ENCODE data around the gene KIAA1671.
A peak's percentile ranks its signal among the peaks of the same experiment; 100 is the strongest.

KIAA1671 gene

DNA sequence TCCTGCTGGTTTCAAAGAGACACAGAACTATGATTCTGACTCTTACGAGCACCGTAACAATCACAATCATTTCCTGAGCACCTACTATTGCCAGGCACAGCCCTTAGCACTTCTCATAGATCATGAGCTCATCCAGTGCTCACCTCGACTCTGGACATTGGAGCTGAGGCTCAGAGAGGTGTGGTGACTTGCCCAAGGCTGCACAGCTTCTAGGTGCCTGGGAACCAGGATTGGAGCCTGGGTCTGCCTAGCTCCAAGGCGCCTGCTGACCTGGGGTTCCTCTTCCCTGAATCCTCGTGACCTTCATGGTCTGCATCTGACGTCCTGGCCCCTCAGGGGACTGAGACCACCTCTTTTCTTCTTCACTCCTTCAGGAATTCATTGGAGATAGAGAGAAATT lies 196.5 kb downstream of the KIAA1671 start:
- DNase-seq, result no peak

DNA sequence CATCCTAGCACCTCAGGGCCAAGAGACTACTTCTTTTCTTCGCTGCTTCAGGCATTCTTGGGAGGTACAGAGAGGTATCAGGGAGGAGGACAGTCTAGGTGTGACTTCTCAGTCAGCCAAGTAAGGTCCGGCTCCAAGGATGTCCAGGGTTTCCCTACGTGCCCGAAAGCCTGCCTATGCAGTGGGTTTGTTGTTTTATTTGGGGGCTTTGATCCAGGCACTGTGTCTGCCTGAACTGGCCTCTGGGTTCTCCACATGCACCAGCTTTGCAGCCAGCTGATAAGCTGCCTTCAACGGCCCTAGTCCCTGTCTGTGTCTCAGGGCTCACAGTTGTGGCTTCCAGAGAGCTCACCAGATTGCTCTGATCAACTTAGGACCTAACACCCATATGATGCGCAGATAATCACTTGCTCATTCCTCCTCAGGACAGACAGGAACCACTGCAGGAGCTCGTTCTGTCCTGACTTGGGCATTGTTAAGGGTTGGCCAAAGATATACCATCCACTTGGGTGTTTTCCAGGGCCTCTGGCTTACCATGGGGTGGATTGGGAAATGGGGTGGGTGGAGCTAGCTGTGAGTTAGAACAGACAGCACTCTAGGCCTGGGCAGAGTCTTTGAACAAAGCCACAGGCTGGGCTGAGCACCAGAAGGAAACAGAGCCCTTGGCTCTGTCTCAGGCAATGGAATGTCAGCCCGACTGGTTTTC lies 201.6 kb downstream of the KIAA1671 start:
- no peak for DNase-seq

DNA sequence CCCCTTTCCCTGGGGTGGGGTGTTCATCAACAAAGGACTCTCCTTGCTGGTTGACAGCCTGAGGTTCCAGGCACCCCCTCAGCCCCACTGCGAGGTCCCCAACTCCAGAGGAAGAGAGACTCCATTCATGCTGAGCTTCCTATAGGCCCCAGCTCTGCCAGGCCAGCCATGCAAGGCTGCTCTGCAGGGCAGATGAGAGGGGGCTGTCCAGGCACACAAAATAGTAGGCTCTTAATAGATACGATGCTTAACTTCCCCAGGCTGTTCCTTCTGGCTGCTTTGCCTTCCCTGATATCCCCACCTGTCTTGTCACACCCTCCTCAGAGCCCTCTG lies 202.1 kb downstream of the KIAA1671 start:
- DNase-seq, result no peak

DNA sequence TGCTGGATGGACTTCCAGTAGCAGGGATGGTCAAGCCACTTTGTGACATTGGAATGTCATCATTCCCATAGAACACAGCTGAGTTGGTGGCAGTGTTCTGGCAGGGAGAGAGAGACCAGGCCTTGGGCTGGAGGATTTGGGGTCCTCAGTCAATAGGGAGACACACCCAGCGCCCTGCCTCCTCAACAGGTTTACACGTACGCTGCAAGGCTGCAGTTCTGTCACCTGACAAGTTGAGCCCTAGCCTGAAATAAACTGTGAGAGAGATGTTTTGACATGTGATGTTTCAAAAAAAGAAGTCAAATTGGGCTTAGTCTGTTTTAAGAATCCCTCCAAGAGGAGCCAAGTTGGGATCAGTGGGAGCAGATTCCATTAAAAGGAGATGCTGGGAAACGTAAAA lies 204.2 kb downstream of the KIAA1671 start:
- DNase-seq, result no peak

DNA sequence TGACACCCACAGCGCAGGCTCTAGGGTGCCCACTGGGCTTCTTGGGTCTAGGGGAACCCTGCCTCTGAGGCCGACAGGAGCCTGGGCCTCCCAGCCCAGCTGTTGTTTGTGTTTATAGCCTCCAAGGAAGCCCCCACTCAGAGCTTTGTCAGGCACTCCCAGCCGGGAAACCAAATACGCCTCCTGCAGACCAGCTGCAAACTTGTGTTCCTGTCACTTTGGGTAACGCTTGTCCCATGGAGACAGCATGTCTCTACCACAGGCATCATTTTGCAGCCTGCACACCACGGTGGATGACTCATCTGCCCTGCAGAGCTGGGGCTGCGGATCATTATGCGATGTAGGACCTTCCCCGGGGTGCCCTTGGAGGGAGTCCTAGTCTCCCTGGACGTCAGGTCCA lies 206.5 kb downstream of the KIAA1671 start:
- DNase-seq, result no peak

DNA sequence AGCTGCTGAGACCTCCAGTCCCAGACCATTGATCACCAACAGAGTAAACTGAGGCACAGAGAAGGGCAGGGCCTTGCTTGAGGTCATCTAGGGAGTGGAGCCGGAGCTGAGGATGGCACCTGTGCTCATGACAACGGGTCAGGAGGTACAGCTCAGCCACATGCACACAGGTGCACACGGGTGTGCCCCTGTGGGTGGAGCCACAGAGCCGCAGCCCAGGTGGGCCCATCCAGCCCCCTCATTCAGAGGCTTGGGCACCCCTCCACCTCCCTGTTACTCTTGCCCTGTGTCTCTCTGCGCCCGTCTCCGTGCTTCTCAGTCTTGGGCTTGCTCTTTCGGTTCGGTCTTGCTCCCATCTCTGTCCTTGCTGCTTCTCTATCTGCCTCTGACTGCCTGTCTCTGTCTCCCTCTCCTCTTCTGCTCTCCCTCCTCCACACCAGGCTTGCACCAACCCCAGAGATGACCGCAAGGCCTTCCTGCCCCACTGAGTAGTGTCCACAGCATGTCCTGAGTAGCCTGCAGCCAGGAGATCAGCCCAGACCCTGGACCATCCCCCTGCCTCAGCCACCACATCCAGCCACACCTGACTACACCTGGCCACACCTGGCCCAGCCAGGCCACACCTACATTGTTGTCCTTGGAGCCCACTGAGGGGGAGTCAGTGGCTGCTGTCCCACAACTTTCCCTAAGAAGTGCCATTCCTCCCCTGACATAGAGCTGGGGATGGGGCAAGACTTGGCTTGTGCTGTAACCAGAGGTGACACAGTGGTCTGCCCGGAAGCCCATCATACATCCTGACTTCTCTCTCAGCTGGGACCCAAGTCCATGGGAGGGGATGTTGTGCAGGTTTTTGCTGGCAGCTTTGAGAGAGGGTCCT lies 207.8 kb downstream of the KIAA1671 start:
- DNase-seq, result no peak

DNA sequence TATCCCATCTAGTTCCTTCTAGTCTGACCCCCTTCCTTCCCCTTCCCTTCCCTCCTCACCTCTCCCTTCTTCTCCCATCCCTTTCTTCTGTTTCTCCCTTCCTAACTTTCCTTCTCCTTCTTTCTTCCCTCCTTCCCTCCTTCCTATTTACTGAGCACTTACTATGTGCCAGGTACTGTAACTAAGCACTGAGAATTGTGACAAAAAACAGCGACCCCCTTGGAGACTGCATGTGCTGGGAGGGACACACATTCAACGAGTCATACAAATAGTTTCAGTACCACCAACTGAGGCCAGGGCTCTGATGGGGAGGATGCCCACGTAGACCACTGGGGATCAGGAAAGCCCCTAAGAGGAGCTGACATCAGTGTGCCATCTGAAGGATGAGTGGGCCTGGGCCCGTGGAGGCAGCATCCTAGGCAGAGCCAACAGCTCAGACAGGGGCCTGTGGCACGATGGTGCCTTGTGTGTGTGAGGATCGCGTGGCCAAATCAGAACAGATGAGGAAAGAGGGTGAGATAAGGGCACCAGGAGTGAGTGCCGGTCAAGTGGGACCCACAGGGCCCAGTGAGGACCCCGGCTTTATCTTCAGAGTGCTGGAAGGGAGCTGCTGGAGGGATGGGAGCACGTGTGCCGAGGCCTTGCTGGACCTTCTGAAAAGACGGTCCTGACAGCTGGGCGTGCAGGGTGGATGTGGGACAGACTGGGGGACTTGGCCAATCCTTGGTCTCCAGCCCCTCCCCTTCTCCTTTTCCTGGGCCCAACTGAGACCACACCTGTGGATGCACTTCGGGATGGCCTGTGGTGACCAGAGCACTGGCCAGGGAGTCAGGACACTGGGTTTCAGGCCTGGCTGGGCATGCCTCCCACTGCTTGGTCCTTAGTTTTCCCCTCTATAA lies 208.8 kb downstream of the KIAA1671 start:
- no peak for DNase-seq

DNA sequence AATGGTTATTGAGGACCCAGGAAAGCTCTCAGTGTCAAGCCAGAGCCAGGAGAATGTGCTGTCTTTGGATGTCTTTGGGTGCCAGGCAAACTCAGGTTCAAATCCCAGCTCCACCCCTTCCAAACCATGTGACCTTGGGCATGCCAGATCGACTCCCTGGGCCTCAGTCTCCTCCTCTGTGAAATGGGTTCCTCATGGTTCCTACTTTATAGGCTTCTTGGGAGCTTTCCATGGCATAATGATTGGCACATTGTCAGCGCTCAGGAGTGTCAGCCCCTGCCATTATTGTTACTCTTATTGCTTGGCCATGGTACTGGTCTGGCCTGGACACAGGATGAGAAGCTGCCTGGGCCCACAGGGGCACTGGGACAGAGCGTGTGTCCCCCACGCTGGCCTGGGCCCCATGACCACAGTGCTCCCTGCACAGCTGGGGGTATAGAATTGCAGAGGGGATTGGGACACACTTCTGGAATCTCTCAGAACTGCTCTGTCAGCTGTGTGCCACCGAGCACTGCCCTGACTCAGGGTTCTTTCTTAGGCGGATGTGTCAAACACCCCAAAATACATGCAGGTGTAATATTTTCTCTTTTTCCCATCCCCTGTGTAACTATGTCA lies 209.5 kb downstream of the KIAA1671 start:
- no peak for DNase-seq

DNA sequence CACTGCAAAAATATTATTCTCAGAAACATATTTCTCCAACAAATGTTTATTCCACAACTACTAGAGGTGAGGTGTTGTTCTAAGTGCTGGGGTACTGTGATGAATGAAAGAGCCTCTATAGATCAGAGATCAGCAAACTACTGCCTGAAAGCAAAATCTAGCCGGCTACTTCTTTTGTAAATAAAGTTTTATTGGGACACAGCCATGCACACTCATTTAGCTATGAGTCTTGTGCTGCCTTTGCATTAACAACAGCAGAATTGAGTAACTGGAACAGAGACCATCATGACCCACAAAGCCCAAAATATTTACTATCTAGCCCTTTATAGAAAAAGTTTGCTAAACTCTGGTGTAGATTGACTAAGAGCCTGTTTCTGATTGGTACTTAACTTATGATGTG lies 210.0 kb downstream of the KIAA1671 start:
- no peak for DNase-seq

DNA sequence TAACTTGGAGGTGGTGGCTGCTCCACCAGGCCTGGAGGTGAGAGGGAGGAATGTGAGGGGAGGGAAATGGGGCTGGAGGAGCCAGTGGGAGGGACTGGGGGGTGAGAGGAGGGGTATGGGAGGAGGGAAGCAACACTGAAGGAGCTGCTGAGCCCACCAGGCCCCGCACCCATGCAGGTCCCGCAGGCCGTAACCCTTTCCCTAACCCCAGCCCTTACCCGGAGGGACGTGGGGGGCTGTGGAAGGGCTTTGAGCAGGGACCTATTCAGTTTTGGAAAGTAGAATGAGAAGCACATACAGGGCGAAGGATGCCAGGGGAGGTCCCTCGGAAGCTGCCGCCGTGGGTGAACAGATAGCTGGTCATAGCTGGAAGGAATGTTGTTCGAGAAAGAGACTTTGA lies 213.3 kb downstream of the KIAA1671 start:
- no peak for DNase-seq

DNA sequence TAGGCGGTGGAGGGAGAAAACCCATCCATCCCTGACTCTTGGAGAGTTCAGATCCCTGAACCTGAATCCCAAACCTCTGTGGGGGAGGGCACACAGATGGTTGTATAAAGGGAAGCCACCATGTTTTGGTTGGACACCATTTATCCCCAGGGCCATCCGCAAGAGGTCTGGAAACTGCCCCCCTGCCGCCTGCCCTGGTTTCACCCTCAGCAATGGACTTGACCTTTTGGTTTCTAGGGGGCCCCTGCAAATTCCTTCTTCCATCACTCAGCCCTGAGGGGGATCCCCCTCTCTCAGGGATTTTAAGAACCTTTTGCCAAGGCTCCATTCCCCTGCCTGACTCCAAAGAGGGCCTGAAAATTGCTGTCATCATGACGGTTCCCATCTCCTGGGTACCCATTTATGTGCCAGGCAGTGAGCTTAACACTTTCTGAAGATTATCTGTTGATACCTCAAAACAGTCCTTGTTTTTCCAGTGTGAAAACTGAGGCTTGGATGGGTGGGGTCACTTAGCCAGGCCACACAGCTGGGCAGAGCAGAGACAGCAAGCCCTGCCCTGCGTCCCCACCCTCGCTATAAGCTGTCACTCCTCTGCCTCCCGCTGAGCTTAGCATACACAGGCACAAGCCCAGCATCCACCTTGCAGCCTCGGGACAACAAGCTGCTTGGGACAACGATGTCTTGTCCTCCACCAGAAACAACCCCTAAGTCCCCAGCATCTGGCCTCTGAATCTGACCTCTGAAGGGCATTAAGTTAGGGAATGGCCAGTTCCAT lies 213.9 kb downstream of the KIAA1671 start:
- DNase-seq, result no peak

DNA sequence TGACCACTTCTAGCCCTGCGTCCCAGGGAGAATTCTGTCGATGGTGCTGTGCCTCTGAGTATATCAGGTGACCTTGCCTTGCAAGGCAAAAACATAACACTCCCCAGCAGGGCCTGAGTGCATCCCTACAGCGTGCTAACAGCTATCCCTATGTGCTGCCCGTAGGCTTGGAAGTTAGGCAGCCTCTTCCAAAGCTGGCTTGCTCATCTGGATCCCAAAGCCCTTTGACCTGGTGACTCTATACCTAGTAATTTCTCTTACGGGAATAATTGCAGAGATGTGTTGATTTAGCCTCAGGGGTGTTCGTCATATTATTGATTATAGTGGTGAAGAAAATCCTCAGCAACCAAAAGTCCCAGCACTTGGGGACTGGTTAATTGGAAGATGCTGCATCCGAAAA lies 214.6 kb downstream of the KIAA1671 start:
- no peak for DNase-seq

DNA sequence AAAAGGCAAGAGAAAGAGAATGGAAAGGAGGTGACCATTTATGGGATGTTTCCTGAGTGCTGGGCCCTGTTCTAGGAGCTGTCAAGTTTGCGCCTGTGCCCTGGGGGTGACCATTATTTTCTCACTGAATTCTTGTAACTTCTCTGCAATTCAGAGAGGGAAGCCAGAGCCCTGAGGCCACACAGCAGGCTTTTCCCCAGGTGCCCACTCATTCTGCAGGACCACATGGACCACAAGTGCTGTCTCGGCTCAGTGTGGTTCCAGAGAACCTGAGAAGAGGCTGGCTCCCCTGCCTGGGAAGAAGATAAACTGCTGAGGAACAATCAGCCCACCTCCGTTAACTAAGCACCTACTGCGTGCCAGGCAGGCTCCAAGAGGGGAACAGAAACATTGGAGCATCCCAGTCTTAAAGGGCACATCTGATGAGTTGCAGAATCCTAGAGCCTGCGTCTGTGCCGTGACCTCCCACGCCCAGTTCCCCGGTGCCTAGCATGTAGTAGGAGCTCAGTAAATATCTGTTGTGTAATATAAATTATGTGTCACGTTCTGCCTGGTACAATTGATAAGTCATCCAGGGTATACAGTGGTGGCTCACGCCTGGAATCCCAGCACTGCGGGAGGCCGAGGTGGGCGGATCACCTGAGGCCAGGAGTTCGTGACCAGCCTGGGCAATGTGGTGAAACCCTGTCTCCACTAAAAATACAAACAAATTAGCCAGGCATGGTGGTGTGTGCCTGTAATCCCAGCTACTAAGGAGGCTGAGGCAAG lies 215.5 kb downstream of the KIAA1671 start:
- DNase-seq, result no peak

DNA sequence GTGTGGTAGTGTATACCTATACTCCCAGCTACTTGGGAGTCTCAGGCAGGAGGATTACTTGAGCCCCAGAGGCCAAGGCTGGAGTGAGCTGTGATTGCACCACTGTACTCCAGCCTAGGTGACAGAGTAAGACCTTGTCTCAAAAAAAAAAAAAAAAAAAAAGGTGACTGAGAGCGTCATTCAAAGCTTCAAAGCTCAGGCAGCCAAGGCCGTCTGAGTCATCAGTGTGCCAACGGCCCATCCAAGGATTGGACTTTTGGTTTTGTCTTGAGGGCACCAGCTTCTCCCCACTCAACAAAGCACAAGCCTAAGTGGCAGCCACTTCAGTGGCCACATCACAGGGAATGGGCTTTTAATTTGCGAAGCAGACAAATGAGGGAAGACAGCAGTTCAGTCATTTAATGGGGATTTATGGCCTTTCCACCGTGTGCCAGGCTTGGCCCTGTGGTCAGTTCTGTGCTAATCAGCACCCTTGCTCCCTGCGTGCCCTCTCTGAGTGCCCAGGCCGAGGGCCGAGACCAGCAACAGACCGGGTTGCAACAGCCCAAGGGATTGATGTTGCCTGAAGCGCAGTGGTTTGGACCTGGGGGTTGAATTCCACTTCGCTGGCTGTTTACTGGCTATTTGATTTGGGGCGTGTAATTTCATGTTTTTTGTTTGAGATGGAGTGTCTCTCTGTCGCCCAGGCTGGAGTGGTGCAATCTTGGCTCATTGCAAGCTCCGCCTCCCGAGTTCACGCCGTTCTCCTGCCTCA lies 216.9 kb downstream of the KIAA1671 start:
- no peak for DNase-seq

DNA sequence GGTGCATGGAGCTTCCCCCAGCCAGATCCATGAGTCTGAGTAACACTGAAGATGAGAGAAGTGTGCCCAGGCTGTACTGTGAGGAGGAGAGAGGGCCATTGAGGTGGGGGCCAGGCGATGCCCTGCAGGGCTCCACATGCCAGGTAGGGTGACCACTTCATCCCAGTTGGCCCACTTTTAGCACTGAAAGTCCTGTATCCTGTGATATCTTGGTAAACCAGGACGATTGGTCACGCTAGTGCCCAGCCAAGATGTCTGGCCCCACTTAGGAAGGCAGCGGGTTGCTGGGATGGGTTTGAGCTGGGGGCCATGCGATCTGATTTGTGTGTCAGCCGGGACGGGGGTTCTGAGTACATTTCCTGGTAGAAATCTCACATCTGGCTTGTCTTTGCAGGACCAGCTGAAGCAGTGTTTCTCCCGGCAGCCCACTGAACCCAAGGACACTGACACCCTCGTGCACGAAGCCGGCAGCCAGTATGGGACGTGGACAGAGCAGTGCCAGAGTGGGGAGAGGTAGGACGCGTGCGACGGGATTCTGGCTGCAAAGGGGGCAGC lies 218.0 kb downstream of the KIAA1671 start:
- DNase-seq, result no peak

DNA sequence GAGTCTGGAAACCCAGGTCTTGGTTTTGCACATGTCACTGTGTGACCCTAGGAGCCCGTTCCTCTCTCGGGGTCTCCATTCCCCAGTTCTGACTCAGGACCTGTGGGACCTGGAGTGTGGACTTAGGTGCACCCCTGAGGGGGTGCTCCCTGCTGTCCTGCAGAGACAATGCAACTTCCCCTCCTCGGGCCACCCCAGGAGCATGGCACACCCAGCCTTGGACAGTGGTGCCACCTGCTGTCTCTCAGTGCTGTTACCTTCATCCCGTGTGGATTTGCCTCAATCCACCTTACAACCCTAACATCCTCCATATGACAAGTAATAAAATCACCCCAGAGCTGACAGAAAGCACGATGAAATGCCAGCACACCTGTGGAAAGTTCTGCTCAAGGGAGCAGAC lies 219.6 kb downstream of the KIAA1671 start:
- DNase-seq, result peak in 1 of 2 experiments; percentile 18

DNA sequence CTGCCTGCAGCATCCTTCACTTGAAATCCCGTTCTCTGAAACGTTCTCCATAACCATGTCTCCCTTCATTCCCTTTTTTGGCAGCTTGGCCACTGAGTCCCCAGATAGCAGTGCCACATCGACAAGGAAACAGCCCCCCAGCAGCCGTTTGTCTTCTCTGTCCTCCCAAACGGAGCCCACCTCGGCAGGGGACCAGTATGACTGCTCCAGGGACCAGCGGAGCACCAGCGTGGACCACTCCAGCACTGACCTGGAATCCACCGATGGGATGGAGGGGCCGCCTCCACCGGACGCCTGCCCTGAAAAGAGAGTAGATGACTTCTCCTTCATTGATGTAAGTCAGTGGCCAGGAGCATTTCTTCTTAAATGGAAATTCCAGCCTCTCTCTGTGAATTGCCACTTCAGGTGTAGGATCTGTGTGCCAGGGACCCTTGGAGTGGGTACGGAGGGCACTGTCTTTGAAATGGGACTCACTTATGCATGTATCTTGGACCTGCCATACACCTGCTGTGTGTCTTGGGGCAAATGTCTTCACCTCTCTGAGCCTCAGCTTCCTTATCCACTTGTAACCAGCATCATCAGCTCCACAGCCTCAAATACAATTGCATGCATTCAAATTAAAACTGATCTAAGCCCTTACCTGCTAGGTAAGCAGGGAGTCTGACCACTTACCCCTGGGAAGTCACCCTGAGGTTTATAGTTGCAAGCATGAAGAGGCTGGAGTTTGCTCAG lies 221.8 kb downstream of the KIAA1671 start:
- no peak for DNase-seq

DNA sequence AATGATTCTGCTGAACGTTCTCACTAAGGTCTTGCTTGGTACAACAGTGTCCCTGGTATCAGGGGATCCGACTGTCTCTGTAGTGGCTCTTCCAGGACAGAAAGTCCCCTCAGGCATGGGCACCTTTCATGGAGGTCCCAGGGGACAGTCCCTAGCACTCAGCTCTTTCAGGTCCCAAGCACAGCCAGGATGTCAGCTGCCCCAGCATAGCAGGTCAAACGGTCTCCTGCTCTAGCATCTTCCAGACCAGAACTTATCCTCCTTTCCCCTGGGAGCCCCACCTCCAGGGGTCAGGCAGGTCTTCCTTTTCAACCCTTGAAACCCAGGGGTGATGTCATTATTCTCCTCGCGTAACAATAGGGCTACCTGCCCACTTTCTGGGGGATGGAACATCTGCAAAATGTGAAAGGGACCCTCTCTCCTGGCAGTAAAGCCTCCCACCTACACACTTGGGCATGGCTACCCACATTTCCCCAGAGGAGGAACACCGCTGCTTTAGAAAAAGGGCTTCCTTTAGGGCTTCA lies 222.4 kb downstream of the KIAA1671 start:
- DNase-seq, result no peak

DNA sequence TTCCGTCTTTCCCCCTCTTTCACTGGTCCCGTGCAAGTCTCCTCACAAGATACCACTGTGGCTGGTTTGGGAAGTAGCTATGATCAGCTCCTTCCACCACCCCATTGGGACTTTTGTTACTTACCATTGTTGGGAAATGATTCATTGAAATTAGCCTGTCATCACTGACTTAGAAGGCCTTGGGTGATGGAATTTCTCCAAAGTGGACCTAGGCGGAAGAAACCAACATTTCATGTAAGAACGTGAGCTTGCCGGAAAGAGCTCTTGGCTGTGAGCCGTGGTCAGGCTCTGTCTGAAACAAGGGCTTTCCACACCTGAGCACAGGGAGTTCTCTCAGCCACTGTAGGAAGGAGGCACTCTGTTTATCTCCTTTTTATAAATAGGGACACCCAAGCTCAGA lies 223.7 kb downstream of the KIAA1671 start:
- DNase-seq, result no peak

Measured in SHP77 (cell line).